Measurements from ENCODE around the gene DESI1.
"Not testable (repeated sequence)": the region's sequence is repeated elsewhere in the genome, so short reads cannot be mapped to it uniquely, and the experiment has no call there.

DESI1 gene

GRCh38 chr22:41631615-41632014 is 10.8 kb upstream of the DESI1 start:
- not testable (repeated sequence) for DNase-seq

- DNase-seq = not testable (repeated sequence)
Observed at GRCh38 chr22:41631115-41631514, 10.3 kb upstream of the DESI1 start.

DNA sequence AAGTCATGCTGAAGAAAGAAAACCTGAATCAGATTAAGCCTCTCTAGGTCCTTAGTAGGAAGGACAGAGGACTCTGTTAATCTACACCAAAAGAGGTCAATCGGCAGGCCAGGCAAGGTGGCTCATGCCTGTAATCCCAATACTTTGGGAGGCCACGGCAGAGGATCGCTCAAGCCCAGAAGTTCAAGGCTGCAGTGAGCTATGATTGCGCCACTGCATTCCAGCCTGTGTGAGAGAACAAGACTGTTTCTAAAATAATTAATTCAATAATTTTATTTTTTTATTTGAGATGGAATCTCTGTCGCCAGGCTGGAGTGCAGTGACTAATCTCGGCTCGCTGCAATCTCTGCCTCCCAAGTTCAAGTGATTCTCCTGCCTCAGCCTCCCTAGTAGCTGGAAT is 4.7 kb upstream of the DESI1 start:
- no peak for DNase-seq

DNA sequence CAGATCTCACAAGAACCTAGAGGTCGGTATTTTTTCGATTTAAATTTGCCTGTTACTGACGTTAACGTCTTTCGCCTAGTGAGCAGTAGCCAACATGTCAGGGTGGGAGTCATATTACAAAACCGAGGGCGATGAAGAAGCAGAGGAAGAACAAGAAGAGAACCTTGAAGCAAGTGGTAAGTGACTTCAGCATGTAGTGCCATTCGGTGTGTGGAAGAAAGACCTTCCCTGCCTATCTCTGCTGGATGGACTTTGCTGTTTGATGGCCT is 1.0 kb upstream of the DESI1 start:
- no peak for DNase-seq

DNA sequence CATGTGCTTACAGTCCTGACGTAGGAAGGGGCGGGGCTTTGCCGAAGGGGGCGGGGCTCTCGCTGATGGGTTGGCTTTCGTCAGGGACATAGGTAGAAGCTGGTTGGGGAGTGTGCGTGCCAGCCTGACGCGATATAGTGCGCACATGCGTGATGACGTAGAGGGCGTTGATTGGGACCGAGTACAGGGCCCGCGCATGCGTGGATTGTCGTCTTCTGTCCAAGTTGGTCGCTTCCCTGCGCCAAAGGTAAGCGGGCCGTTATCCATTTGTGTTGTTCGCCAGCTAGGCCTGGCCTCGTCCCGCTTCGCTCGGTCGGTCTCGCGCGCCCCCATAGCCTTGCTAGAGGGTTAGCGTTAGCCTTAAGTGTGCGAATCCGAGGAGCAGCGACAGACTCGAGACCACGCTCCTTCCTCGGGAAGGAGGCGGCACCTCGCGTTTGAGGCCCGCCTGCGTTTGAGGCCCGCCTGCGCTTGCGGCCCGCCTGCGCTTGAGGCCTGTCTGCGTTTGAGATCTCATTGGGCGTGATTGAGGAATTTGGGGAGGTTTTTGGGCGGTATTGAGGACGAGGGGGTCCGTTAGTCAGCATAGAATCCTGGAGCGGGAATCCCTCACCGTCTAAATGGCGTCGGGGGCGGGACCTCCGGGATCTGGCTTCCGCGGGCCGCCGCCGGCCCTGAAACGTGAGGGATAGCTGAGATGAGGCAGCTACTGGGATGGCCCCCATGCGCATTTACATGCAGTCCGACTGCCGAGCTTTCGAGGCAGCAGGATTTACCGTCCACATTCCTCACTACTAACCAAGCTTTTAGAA is 462 bp upstream of the DESI1 start, which contains the start of gene XRCC6:
XRCC6 (plus strand) TSS at position 197 of the 812 bp plus-strand sequence. CDS start 710 bp downstream, outside the sequence.
- DNase-seq = peak; percentile 99

- no peak for DNase-seq
Observed at GRCh38 chr22:41619979-41620588, 759 bp downstream of the DESI1 start.

DNA sequence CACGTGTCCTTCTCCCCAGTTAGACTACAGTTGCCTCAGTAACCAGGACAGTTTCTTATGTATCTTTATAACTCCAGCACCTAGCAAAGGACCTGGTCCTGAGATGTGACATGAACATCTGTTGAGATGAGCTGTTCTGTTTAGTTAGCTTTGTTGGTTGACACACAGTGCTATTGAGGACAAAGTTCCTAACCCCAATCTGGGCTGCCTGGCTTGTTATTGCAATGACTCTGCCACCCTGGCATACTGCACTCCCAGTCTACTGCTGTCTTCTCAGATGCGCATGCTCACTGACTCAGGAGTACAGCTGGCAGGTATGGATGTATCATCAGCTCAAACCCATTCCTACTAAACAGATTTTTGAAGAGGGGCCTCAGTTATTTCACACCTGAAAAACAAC is 7.4 kb downstream of the DESI1 start:
- no peak for DNase-seq

GRCh38 chr22:41612603-41613306 is 8.1 kb downstream of the DESI1 start:
- DNase-seq = no peak

DNA sequence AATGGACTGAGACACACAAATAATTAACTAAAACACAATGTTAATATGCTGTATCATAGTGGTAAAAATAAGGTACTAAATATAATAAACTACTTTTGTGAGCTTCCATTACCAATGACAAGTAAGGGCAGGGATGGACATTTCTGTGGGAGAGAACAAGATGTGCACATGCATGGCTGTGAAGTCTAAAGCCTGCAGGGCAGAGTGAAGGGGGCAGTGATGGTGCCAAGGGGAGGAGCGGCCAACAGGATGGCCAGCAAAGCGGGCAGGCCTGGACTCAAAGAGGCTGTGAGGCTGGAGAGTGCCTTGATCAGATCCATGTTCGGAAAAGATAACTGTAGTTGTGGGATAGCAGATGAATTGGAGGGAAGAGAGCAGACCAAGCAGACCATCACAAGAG is 12.5 kb downstream of the DESI1 start:
- DNase-seq = no peak

DNA sequence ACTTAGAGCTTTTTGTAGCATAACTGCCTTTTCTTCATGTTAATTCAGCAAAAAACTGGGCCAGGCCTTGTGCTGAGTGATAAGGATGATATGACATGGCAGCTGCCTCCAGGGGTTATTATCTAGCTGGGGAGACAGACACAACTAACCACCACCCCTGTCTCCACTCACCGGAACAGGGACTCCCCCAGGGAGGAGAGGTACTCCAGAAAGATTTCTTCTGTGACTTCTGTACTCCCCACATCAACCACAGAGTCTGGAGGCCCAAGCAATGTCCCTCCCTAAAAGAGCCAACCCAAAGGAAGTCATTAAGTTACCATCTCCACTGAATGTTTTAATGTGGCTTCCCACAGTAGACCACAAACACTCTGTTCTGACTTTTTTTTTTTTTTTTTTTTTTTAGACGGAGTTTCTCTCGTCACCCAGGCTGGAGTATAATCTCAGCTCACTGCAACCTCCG is 16.9 kb downstream of the DESI1 start:
- DNase-seq = no peak

DNA sequence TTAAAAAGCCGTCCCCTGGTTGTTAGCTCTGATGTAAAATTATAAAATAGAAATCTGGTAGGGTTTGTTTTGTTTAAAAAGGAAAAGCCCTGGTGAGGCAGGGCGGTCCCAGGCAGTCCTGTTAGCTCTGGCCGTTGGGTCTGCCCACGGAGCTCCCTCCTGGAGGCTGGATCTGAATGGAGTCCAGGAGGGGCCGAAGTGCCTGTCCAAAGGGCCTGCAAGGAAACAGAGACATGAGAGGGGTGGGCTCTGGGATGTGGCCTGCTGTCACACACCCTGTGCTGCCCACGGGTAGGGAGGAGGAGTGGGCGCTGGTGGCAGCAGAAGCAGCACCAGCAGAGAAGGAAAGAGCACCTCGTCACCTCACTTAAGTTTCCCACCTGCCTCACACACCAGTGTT is 19.9 kb downstream of the DESI1 start:
- DNase-seq = no peak

DNA sequence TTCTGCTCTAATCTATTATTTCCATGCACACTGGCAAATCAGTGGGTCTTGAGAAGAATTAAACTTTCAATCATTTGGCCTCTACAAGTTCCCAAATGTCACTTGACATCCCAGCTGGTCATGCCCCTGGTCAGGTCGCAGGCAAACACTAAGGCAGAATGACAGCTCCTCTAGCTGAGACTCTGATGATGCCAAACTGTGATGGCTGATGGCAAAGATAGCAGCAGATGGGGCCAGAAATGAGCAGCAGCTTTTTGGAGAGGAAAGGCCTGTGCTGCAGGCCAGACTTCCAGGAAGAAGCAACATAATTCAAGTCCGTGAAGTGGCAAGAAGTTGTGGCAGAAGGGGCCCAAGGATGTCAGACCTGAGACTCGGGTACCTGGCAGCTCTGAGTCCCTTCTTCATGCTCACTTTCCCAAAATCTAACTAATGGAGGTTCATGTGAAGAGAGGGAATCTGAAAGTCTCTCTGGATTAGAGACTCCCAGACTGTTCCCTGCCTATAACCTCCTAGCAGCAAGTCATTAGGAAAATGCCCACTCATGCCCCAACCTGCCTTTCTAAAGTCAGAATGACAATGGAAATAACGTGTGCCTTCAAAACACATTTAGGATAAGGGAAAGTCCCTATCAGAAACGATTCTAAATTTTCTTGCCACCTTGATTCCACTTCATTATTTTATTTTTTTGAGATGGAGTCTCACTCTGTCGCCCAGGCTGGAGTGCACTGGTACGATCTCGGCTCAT is 21.8 kb downstream of the DESI1 start:
- no peak for DNase-seq

GRCh38 chr22:41598081-41598480 is 22.8 kb downstream of the DESI1 start:
- peak; percentile 85 for DNase-seq

DNA sequence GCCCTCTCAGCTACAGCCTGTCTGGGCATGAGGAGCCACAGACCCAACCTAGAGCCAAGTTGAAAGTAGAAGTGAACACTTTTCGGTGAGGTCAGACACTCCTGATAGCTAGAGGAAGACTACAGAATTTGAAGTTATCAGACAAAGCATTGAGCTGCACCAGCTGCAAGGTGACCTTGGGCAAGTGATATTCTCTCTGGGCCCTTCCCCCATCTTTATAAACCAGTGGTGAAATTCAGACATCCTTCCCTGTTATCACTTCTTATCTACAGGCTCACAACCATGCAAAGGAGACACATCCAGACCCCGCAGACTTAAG is 23.2 kb downstream of the DESI1 start:
- no peak for DNase-seq

- DNase-seq = peak; percentile 26
Observed at GRCh38 chr22:41596776-41597634, 23.8 kb downstream of the DESI1 start.

- DNase-seq = no peak
Observed at GRCh38 chr22:41595703-41596102, 25.1 kb downstream of the DESI1 start.

- not testable (repeated sequence) for DNase-seq
Observed at GRCh38 chr22:41593336-41593960, 27.4 kb downstream of the DESI1 start.

DNA sequence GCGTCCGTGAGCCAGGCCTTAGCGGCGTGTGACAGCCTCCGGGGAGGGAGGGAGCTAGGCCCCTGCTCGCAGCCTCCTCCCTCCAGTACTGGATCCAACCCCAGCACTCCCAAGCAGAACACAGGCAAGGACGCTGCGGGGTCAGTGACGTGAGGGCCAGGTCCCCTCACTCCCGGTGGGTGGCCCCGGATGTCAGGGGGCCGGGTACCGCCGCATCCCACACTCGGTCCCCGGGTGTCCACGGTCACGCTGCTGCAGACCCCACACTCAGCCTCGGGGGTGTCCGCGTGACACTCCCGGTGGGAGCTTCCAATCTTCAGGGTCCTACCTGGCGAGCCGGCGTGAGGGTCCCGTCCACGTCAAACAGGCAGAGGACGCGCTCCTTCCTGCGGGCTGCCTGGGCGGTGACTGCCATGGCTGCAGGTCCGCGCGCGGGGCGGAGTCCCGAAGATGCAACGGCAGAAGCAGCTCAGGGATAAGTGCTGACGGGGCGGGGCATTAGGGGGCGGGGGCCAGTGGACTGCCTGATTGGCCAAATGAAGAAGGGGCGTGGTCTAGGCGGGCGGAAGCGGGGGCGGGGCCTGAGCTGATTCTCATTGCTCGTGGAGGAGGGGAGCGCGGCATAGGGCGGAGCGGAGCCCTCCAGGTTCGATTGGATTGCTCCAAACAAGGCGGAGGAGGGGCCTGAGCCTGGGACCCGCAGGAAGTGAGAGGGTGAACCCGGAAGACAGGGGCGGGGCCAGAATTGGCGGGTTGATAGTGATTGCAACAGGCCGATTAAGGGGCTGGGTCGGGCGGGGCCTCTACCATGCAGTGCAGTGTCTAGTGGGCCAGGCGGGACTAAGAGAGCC is 31.2 kb downstream of the DESI1 start, which contains the start of gene PMM1:
PMM1 (minus strand) TSS at position 450 of the 851 bp plus-strand sequence; CDS start at position 415, 35 bp downstream.
- peak; percentile 100 for DNase-seq

DNA sequence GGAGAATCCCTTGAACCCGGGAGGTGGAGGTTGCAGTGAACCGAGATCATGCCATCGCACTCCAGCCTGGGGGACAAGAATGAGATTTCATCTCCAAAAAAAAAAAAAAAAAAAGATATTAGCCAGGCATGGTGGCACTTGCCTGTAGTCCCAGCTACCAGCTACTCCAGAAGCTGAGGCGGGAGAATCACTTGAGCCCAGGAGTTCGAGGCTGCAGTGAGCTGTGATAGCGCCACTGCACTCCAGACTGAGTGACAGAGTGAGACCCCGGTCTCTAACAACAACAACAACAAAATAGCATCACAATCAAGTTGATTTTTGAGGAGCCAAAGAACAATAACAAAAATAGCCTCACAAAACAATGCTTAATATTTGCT is 33.5 kb downstream of the DESI1 start:
- no peak for DNase-seq

DNA sequence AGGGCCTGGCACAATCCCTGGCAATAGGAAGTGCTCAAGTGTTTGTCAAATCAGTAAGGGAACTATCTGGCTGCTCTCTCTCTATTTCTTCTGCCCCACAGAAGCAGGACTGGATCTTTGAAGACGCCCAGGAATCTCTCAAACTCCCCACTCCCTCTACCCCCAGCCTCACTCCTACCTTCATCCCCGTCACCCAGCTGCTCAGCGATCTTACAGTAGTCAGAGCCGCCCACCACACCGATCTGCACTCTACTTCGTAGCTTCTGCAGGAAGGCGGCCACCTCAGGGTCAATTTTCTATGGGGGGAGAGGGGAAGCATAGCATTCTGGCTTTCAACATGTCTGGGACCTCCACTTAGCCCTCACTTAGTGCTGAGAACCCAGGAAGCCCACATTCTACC is 34.9 kb downstream of the DESI1 start:
- DNase-seq = no peak

DNA sequence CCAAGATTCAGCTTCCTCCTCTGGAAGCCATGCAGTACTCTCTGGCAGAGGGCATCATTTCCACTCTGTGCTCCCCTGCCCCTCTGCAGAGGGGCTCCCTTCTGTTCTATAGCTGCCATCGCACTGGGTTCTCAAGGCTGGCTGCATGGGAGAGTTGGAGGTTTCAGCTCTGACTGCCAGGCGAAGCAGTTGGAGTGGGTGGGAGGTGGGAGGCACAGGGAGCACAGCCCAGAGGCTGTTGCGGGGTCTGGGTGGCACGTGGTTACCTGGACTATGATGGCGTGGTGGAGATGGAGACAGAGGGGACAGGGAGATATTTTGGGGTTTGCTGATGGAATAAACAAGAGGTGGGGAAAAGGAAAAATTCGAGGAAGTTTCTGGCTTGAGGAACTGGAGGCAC is 36.0 kb downstream of the DESI1 start:
- no peak for DNase-seq
